ENCODE data around the gene SLC2A9.

- TF ChIP-seq FOXA1 (IDR thresholded peaks at IDR 0.05) (no peak), PKNOX1 (IDR thresholded peaks at IDR 0.05) (no peak), ARNT (IDR thresholded peaks at IDR 0.05) (no peak)
These were observed 32.4 kb downstream of the SLC2A9 start for GRCh38 chr4:9988933-9989332.
